GM12878 (cell line): Measurements from ENCODE around the gene MRPL28. TPM values are rescaled to one million over a fixed set of nuclear protein-coding genes. Genes with fewer than 3 reads are reported as not detected.

Experiments
- BCLAF1 ChIP-seq: fragments of 450-650 bp; IDR thresholded peaks from 2 replicates; pipeline ENCODE4 v1.6.1; 2017; ENCODE audit warnings: antibody characterized with exemption, mild to moderate bottlenecking, moderate library complexity
- BRCA1 ChIP-seq: IDR thresholded peaks from 2 replicates; pipeline ENCODE4 v1.6.1; 2011; ENCODE audit warnings: low read depth, low read length, improper control_type of control experiment
- CUX1 ChIP-seq: IDR thresholded peaks from 2 replicates; pipeline ENCODE4 v1.6.1; 2012; ENCODE audit warnings: improper control_type of control experiment, low read depth, low read length; ENCODE audit not compliant: insufficient replicate concordance
- E4F1 ChIP-seq: fragments of 450-650 bp; IDR thresholded peaks from 2 replicates; pipeline ENCODE4 v1.6.1; 2018; ENCODE audit warnings: borderline replicate concordance, mild to moderate bottlenecking; ENCODE audit not compliant: partially characterized antibody
- IKZF1 ChIP-seq: fragments of 450-650 bp; conservative IDR thresholded peaks from 2 replicates; pipeline ENCODE4 v1.6.1; 2017; ENCODE audit warnings: antibody characterized with exemption, mild to moderate bottlenecking
- POLR2AphosphoS5 ChIP-seq: IDR thresholded peaks from 2 replicates; pipeline ENCODE4 v1.6.1; 2011; ENCODE audit warnings: mild to moderate bottlenecking, low read length, inconsistent platforms
- RFX5 ChIP-seq: IDR thresholded peaks from 2 replicates; pipeline ENCODE4 v1.6.1; 2011; ENCODE audit warnings: low read depth, low read length, improper control_type of control experiment
- WRNIP1 ChIP-seq: IDR thresholded peaks from 2 replicates; pipeline ENCODE4 v1.6.1; 2011; ENCODE audit warnings: low read depth, low read length, improper control_type of control experiment, borderline replicate concordance
- polyA plus RNA-seq, 11 experiments: library from polyadenylated mRNA; depleted of rRNA in 4 of 11; unstranded in 6 of 11; stranded (reverse) in 5 of 11; fragments of >200 nt; fragmentation: Nextera tagmentation in 4 of 11; fragmentation: Illumina TruSeq in 1 of 11; extraction: Ambion mirVana in 4 of 11; extraction: Trizol in 1 of 11; gene quantifications; 1 replicate in 1 of 11; 2 replicates in 10 of 11; pipeline versions ENCODE4 v1.2.1 to v1.2.3, GENCODE V29; 2011 to 2016; ENCODE audit warnings: inconsistent platforms in 2 of 11, missing spikeins in 2 of 11, low read depth in 1 of 11
- total RNA-seq, 4 experiments: library from RNA; depleted of rRNA in 3 of 4; stranded (reverse); fragments of >200 nt in 3 of 4; fragmentation: Illumina TruSeq in 1 of 4; extraction: Trizol in 1 of 4; gene quantifications; 2 replicates each; pipeline versions ENCODE4 v1.2.1 to v1.2.3, GENCODE V29; 2013 to 2021
- TF ChIP-seq, protein P1 (sequence below): fragments of 450-650 bp; formaldehyde crosslinking; IDR thresholded peaks from 2 replicates; pipeline ENCODE4 v1.4.0; 2020; ENCODE audit warnings: mild to moderate bottlenecking, moderate library complexity
- TF ChIP-seq, protein P2 (sequence below): fragments of 150-350 bp; IDR thresholded peaks from 2 replicates; pipeline ENCODE4 v1.6.1; 2014; ENCODE audit warnings: mild to moderate bottlenecking, low read depth, low read length

Gene MRPL28
- total and polyA plus RNA-seq, 10 of the 15 experiments (the other 5 are each of a cell fraction or from before 2014, with no cell fraction given), result 1.6 to 185 (median 110) TPM

GRCh38 chr16:401468-402348, 31.4 kb upstream of the MRPL28 start, which contains the start of gene DECR2 (continued):
- TF ChIP-seq, protein P1, sequence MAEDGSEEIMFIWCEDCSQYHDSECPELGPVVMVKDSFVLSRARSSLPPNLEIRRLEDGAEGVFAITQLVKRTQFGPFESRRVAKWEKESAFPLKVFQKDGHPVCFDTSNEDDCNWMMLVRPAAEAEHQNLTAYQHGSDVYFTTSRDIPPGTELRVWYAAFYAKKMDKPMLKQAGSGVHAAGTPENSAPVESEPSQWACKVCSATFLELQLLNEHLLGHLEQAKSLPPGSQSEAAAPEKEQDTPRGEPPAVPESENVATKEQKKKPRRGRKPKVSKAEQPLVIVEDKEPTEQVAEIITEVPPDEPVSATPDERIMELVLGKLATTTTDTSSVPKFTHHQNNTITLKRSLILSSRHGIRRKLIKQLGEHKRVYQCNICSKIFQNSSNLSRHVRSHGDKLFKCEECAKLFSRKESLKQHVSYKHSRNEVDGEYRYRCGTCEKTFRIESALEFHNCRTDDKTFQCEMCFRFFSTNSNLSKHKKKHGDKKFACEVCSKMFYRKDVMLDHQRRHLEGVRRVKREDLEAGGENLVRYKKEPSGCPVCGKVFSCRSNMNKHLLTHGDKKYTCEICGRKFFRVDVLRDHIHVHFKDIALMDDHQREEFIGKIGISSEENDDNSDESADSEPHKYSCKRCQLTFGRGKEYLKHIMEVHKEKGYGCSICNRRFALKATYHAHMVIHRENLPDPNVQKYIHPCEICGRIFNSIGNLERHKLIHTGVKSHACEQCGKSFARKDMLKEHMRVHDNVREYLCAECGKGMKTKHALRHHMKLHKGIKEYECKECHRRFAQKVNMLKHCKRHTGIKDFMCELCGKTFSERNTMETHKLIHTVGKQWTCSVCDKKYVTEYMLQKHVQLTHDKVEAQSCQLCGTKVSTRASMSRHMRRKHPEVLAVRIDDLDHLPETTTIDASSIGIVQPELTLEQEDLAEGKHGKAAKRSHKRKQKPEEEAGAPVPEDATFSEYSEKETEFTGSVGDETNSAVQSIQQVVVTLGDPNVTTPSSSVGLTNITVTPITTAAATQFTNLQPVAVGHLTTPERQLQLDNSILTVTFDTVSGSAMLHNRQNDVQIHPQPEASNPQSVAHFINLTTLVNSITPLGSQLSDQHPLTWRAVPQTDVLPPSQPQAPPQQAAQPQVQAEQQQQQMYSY (CRISPR knock-in tag), result no peak
- TF ChIP-seq IKZF1, result peak; percentile 95
- no peak for TF ChIP-seq CUX1
- no peak for TF ChIP-seq BRCA1
- TF ChIP-seq E4F1, result no peak
- TF ChIP-seq RFX5, result no peak
- TF ChIP-seq WRNIP1, result no peak
- peak; percentile 75; the same call in 1 of the 2 replicates for TF ChIP-seq POLR2AphosphoS5
- TF ChIP-seq, protein P2, sequence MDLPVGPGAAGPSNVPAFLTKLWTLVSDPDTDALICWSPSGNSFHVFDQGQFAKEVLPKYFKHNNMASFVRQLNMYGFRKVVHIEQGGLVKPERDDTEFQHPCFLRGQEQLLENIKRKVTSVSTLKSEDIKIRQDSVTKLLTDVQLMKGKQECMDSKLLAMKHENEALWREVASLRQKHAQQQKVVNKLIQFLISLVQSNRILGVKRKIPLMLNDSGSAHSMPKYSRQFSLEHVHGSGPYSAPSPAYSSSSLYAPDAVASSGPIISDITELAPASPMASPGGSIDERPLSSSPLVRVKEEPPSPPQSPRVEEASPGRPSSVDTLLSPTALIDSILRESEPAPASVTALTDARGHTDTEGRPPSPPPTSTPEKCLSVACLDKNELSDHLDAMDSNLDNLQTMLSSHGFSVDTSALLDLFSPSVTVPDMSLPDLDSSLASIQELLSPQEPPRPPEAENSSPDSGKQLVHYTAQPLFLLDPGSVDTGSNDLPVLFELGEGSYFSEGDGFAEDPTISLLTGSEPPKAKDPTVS, result no peak
- TF ChIP-seq BCLAF1, result no peak
